Ovary (tissue), 3 donors: ENCODE results near the gene FANK1.

Source experiments
- EP300 ChIP-seq: sonication (generic); formaldehyde crosslinking; IDR thresholded peaks from one replicate; pipeline ENCODE4 v1.6.1; 2017; ENCODE audit warnings: antibody characterized with exemption
- POLR2A ChIP-seq: fragments of 450-650 bp; IDR thresholded peaks from one replicate; pipeline ENCODE4 v1.6.1; 2017; ENCODE audit warnings: antibody characterized with exemption, mild to moderate bottlenecking, moderate library complexity
- TF ChIP-seq, protein P1 (sequence below), 3 donors: fragments of 450-650 bp in 2 of 3; fragments of 200-600 bp in 1 of 3; IDR thresholded peaks; one replicate each; pipeline versions ENCODE4 v1.5.1 to v1.8.0; 2016 to 2022; ENCODE audit warnings: antibody characterized with exemption in 3 of 3, mild to moderate bottlenecking in 1 of 3
- donor health status: DM: no; HTN: no; CAD: no.

DNA sequence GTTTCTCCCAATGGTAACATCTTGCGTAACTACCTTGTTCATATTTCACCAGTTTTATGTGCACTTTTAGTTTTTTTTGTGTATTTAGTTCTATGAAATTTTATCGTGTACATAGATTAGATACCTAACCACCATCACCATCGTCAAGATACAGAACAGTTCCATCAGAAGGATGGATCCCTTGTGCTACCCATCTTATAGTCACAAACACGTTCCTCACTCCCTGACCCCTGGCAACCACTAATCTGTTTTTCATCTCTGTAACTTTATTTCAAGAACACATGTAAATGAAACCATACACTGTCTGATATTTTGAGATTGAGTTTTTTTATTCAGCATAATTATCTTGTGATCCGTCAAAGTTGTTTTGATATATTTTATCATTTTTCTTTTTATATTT, 29.9 kb downstream of the FANK1 start:
- TF ChIP-seq, protein P1, sequence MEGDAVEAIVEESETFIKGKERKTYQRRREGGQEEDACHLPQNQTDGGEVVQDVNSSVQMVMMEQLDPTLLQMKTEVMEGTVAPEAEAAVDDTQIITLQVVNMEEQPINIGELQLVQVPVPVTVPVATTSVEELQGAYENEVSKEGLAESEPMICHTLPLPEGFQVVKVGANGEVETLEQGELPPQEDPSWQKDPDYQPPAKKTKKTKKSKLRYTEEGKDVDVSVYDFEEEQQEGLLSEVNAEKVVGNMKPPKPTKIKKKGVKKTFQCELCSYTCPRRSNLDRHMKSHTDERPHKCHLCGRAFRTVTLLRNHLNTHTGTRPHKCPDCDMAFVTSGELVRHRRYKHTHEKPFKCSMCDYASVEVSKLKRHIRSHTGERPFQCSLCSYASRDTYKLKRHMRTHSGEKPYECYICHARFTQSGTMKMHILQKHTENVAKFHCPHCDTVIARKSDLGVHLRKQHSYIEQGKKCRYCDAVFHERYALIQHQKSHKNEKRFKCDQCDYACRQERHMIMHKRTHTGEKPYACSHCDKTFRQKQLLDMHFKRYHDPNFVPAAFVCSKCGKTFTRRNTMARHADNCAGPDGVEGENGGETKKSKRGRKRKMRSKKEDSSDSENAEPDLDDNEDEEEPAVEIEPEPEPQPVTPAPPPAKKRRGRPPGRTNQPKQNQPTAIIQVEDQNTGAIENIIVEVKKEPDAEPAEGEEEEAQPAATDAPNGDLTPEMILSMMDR (IDR thresholded peaks at IDR 0.05) = no peak
- no peak for TF ChIP-seq POLR2A
- TF ChIP-seq EP300 = no peak
